Astrocyte of the spinal cord (primary cell): ENCODE measurements around the gene TMEM63B.
A peak's percentile ranks its signal among the peaks of the same experiment; 100 is the strongest.
"Not testable (repeated sequence)": the region's sequence is repeated elsewhere in the genome, so short reads cannot be mapped to it uniquely, and the experiment has no call there.

ENCODE experiments used
- DNase-seq: peaks from one replicate; pipeline ENCODE4 v3.0.0; 2011; ENCODE audit warnings: low read depth, low spot score
- H3K4me3 ChIP-seq: 2 replicates; pipeline ENCODE4 v1.5.1; 2011; ENCODE audit warnings: low read depth, mild to moderate bottlenecking, low read length, moderate library complexity
- in situ Hi-C: cut with HindIII; loops from 2 replicates; pipeline ENCODE4 v1.10.0; 2017; ENCODE audit warnings: low sequenced_read_pairs
- TF ChIP-seq, protein P1 (sequence below): IDR thresholded peaks from 2 replicates; pipeline ENCODE4 v1.5.1; 2012; ENCODE audit warnings: low read depth, mild to moderate bottlenecking, low read length, inconsistent platforms

The TMEM63B gene

DNA sequence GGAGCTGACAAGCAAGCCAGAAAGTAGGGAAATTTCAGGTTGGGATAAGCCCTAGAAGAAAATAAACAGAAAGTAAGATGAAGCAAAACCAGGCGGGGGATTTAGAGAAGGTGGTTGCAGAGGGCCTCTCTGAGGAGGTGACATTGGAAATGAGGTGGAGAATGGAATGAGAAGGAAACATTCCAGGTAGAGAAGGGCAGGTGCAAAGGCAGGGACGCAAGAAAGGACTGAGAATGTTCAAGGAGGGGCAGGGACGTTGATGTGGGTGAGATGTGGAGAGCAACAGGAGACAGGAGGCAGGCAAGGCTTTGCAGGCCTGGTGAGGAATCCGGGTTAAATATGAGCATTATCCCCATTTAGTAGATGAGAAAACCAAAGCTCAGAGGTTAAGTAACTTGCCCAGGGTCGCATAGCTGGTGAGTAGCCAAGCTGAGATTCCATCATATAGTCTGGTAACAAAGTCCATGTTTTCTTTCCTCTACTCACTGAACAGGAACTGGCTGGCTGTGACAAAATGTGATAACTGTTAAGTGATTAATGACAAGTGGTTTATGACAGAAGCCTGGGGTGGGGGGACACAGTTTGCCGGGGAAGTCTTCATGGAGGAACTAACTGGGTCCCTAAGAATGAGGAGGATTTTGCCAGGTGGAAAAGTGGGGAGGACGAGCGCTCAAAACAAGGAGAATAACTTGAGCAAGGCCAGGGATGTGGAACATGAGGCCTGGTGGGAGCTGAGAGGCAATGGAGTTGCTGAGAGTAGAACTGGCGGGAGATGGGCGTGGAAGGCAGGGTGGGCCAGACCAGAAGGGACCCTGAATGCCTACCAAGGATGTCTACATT is 32.7 kb upstream of the TMEM63B start:
- TF ChIP-seq, protein P1, sequence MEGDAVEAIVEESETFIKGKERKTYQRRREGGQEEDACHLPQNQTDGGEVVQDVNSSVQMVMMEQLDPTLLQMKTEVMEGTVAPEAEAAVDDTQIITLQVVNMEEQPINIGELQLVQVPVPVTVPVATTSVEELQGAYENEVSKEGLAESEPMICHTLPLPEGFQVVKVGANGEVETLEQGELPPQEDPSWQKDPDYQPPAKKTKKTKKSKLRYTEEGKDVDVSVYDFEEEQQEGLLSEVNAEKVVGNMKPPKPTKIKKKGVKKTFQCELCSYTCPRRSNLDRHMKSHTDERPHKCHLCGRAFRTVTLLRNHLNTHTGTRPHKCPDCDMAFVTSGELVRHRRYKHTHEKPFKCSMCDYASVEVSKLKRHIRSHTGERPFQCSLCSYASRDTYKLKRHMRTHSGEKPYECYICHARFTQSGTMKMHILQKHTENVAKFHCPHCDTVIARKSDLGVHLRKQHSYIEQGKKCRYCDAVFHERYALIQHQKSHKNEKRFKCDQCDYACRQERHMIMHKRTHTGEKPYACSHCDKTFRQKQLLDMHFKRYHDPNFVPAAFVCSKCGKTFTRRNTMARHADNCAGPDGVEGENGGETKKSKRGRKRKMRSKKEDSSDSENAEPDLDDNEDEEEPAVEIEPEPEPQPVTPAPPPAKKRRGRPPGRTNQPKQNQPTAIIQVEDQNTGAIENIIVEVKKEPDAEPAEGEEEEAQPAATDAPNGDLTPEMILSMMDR, result no peak
- in situ Hi-C loops, result no loop called here
- no peak for DNase-seq
- H3K4me3 ChIP-seq, result no peak overlapping the region

DNA sequence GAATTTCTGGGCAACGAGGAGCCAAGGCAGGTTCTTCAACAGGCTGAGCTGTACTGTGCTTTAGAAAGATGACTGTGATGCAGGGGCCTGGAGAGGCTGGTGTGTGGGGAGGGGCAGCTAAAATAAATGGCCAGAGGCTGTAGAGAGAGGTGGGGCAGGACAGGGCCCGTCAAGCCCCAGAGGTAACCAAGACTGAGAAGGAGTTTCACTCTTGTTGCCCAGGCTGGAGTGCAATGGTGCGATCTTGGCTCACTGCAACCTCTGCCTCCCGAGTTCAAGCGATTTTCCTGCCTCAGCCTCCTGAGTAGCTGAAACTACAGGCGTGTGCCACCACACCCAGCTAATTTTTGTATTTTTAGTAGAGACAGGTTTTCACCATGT is 32.1 kb upstream of the TMEM63B start:
- DNase-seq, in situ Hi-C loops, H3K4me3 ChIP-seq: not testable (repeated sequence)

DNA sequence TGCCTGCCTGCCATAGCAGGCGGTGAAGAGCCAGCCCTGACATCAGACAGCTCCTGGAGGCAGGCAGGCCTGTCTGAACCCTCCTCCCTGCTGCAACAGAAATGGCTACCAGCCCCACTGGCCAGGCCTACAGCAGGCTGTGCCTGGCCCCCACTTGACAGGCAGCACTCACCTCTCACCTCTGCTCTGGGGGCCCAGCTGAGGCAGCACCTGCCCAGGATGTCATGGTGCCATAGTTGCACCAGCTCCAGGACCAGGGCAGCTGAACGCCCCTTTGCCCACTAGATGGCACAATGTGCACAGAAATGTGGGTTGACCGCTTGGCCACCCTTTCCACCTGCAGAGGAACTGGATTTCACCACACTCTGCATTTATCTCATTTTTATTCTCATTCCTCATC is 30.7 kb upstream of the TMEM63B start:
- TF ChIP-seq, protein P1, result peak; percentile 83
- DNase-seq, result peak; percentile 55
- in situ Hi-C loops, result no loop called here
- no peak overlapping the region for H3K4me3 ChIP-seq

DNA sequence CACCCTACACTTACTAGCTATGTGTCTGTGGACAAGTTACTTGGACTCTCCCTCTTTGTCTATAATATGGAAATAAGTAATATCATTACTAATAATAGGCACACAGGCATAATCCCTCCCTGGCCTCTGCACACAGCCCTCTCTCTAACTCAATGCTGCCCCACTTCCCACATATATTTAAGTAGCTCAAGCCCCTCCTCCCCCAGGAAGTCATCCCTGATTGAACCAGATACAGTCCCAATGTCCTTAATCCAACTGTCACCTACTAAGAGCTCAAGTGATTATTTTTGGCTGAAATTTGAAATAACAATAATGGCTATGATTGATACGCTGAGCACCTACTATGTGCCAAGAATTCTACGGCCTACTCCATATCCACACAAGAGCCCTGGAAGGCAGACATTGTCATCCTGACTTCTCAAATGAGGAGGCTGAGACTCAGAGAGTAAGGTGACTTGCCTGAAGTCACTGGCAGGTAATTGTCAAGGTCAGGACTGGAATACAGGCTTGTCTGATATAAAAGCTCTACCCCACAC is 29.5 kb upstream of the TMEM63B start:
- TF ChIP-seq, protein P1, result no peak
- in situ Hi-C loops, result no loop called here
- no peak for DNase-seq
- no peak overlapping the region for H3K4me3 ChIP-seq

DNA sequence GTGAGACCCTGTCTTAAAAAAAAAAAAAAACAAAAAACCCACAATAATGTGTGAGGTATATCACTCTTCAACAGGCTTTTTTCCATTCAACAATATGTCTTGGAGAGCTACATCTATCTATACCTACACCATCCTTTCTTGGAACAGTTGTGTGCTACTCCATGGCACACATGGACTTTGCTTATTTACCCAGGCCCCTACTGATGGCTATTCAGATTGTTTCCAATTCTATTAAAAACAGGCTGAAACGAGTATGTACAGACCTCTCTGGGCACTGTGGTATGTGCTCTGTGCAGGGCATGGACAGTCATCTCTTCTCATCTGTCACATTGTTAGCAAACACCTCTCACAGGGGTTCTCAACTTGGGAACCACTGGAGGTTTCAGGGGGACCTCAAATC is 28.2 kb upstream of the TMEM63B start:
- in situ Hi-C loops, result no loop called here
- TF ChIP-seq, protein P1, result no peak
- no peak for DNase-seq
- no peak overlapping the region for H3K4me3 ChIP-seq

DNA sequence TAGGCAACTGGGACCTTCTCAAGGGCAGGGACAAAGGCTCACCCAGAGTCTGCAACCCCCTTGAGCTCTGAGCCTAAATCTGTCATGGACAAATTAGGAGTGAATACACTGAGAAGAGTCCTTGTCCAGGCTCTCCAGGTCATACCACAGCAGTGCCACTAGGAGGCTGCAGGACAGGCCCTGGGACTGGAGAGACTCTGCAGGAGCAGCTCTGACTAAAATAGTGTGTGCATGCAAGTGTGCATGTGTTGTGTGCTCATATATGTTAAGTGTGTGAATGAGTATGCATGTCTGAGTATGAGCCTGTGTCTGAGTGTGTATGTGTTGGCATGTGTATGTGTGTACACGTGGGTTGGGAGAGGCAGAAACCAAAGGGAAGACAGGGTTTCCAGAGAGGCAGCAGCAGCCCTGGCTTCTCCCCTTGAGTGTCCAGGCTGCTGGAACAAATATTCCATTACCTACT is 27.2 kb upstream of the TMEM63B start:
- TF ChIP-seq, protein P1, result peak; percentile 82
- no peak overlapping the region for H3K4me3 ChIP-seq
- DNase-seq, result peak; percentile 22
- in situ Hi-C loops, result no loop called here

DNA sequence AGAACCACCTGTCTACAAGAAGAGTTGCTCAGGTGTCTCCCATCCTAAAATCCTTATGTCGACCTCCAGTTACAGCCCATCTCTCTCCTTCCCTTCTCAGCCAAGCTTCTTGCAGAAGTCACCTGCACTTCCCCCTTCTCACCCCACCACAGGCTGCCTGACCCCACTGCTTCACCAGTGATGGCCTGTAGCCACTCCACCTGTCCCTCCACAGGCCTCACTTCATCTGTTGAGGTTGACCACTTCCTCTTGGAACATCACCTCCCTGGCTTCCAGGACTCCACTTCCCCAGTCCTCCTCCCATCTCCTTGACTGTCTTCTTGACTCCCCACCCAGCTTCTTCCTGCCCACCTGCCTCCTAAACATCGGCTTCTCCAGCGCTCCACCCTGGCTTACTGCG is 25.5 kb upstream of the TMEM63B start:
- in situ Hi-C loops, result no loop called here
- DNase-seq, result no peak
- H3K4me3 ChIP-seq, result no peak overlapping the region
- TF ChIP-seq, protein P1, result no peak
